GM10266 (cell line): ENCODE data around the gene WWOX.

ENCODE experiments used
- DNase-seq: peaks from one replicate; pipeline ENCODE4 v3.0.0; 2012; ENCODE audit errors: extremely low spot score
- TF ChIP-seq, protein P1 (sequence below): IDR thresholded peaks from 2 replicates; pipeline ENCODE4 v1.5.1; 2012; ENCODE audit warnings: mild to moderate bottlenecking, low read depth; ENCODE audit not compliant: control insufficient read depth, insufficient read depth; ENCODE audit errors: missing control alignments

Gene WWOX

DNA sequence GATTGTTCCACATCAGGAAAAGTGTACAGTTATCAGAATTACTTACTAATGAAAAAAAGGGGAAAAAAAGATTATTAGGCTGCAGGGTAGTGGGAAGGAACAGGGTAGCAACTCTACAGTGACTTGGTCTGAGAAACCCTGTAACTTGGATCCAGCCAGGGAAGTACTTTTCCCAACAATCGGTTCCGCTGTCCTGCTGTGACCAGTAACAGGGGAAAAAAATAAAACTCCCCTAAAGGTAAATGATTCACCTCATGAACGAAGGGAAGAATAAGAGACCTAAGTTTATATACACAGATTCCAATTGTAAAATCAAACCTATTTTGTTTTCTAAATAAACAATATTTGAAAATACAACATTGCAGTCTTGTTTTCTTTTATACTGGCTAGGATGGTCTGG is 189.9 kb downstream of the WWOX start:
- TF ChIP-seq, protein P1, sequence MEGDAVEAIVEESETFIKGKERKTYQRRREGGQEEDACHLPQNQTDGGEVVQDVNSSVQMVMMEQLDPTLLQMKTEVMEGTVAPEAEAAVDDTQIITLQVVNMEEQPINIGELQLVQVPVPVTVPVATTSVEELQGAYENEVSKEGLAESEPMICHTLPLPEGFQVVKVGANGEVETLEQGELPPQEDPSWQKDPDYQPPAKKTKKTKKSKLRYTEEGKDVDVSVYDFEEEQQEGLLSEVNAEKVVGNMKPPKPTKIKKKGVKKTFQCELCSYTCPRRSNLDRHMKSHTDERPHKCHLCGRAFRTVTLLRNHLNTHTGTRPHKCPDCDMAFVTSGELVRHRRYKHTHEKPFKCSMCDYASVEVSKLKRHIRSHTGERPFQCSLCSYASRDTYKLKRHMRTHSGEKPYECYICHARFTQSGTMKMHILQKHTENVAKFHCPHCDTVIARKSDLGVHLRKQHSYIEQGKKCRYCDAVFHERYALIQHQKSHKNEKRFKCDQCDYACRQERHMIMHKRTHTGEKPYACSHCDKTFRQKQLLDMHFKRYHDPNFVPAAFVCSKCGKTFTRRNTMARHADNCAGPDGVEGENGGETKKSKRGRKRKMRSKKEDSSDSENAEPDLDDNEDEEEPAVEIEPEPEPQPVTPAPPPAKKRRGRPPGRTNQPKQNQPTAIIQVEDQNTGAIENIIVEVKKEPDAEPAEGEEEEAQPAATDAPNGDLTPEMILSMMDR = no peak
- no peak for DNase-seq

DNA sequence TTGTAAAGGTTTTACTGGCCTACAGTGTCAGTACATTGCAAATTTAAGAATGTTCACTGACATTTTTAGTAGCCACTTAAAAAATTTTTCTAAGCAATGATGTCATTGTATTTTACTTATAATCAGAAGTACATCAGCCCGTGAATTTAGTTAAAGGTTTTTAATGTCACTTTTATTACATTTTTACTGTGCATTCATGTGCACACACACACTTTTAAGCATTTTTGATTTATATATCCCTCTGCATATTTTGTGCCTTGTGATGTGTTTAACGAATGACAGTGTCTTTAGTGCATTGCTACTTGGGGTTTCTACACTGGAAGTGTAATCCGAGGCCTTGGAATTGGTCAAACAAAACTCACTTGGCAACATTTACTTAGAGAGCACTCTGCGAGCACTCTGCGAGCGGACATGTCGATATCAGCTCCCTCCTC is 190.4 kb downstream of the WWOX start:
- TF ChIP-seq, protein P1 = no peak
- no peak for DNase-seq

DNA sequence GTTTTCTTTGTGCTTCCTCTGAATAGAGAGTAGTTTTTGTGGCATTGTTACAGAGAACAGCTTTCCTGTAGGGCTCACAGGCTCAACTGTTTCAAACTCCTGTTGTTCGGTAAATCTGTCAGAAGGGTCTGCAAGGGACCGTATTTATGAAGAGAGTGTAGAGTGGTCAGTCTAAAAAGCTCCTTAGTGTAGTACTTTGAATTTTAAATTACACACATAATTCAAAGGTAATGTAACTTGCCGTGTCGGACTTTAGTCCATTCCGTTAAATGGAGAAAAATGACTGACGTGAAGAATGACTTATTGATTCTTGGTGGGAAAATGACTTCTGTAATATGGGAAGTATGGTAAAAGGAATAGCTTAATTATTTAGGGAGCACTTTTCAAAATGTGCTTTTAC is 190.9 kb downstream of the WWOX start:
- TF ChIP-seq, protein P1 = no peak
- DNase-seq = no peak

DNA sequence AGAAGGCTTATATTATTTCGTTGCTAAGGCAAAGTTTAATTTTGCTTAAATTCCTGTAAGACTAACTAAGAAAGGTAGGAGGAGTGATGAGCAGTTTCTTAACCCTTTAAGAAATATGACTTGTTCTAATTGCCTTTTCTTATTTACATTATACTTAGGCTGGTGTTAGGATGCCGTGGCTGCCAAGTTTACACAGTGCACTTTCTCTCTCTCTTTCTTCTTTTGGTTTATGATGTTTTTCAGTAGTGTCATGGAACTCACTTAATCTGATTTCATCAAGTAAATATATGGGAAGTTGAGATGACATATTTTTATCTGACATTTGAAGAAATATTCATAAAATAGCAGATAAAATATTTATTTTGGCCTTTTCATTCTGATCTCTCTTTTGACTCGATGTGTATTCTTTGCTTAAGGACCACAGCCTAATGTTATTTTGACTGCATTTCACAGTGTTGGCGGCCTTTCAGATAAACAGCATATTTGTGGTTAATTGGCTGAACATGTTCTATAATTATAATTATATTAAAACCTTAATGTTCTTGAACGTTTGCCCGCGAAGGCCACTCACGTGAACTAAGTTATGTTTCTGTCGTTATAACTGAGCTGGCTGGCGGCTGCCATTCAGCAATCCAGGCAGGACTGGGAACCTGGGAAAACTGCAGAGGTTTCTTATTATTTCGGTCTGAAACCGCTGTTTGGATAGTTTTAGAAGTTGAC is 191.6 kb downstream of the WWOX start:
- TF ChIP-seq, protein P1 = no peak
- no peak for DNase-seq

DNA sequence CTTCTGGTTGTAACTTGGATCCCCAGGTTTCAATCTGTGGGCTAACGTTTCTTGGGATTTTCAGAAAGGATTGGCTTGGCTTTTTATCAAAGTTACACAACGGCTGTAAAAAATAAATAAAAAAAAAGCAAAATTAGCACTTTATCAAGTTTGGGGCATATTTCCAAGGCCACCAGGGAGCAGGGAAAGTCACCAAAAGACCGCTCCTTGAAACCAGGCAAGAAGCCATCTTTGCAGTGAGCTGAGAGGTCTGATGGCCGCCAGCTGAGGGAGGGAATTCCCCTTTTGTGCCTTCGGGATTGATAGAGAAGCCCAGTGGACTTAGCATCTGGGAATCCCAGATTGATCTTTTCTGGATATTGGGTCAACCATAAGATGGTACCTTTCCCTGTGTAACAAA is 192.2 kb downstream of the WWOX start:
- TF ChIP-seq, protein P1 = no peak
- DNase-seq = no peak

DNA sequence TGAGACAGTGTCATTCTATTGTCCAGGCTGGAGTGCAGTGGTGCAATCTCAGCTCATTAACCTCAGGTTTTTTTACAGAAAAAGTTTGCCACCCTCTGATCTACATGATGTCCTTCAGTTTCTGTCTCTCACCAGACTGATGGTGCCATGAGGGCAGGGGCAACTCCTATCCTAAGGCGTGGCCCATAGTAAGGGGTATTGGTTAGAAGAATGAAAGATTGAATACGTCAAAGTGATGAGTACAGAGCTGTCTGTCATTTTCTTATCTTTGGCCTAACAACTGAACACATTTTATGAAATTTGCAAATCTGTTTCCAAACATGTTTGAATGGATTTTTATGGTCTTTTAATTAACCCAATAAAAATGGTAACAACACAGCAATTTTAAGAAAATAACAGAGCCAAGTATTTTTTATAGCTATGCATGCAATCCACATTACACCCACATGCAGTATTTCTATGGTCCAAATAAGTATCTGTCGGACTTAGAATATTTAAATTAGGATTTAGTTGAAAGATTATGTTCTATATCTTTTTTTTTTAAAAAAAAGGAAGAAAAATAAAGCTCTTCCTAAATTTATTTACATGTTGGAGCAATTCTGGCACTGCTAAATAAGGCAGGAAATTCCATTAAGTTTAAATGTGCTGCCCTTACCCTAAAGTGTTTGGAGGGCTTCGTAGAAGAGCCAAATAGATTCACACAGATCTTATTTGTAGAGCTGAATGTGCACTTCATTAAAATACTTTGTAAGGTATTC is 192.8 kb downstream of the WWOX start:
- TF ChIP-seq, protein P1 = no peak
- DNase-seq = no peak

DNA sequence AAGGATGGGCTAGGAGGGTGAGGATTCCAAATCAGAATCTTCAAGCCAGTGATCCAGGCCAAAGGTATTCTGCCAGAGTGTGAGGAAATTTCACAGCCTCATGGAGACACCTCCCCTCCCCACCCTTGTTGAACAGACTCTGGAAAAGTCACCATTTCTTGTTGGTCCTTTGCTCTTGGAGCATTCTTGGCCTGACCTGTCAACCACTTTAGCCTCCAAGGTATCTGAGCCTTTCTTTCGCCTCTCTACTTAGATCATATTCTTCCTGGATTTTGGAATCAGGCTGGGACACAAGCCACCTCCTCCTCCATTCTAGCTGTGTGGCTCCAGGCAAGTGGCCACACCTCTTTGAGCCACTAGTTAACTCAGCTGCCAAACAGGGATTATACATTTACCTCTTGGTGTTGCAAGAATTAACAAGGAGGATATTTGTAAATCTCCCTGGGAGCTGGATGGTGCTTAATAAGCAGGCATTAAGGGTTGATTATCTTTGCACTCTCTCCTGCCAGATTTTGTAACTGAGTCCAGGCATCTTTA is 193.5 kb downstream of the WWOX start:
- DNase-seq = no peak

More for the DNA sequence above, 193.5 kb downstream of the WWOX start:
- TF ChIP-seq, protein P1 = no peak
